Endometrial microvascular endothelial cells (primary cell): Measurements from ENCODE around the gene AMMECR1. TPM values are rescaled to one million over a fixed set of nuclear protein-coding genes. Genes with fewer than 3 reads are reported as not detected.
"Not testable (repeated sequence)": the region's sequence is repeated elsewhere in the genome, so short reads cannot be mapped to it uniquely, and the experiment has no call there.

Experiments
- in situ Hi-C: cut with HindIII; loops from 2 replicates; pipeline ENCODE4 v1.10.0; 2017; ENCODE audit warnings: low sequenced_read_pairs, low pct_unique_long_range_greater_than_20kb; ENCODE audit errors: inconsistent ontology term
- total RNA-seq: library from RNA; depleted of rRNA; stranded (reverse); fragments of >200 nt; gene quantifications from one replicate; pipeline ENCODE4 v1.2.3, GENCODE V29; 2015; ENCODE audit errors: inconsistent ontology term

Gene AMMECR1
- total RNA-seq, 1 donor from 2014 or later = 6.0 TPM

DNA sequence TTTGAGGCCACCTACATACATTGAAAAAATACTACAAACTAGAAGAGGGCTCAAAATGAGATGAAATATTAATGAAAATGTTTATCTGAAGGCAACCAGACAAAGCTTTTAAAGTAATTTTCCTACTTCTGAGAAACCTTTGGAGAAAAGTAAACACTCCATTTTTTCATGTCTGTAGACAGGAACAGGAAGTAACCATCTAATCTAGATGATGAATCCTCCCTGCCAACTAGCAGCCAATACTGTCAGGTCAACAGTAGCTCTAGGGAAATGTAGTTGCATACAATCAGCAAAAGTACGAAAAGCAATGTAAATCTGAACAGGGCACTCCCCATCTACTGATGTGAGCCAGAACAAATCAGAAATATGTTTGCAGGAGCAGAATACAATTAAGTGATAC is 49.0 kb downstream of the AMMECR1 start:
- in situ Hi-C loops = no loop called here

DNA sequence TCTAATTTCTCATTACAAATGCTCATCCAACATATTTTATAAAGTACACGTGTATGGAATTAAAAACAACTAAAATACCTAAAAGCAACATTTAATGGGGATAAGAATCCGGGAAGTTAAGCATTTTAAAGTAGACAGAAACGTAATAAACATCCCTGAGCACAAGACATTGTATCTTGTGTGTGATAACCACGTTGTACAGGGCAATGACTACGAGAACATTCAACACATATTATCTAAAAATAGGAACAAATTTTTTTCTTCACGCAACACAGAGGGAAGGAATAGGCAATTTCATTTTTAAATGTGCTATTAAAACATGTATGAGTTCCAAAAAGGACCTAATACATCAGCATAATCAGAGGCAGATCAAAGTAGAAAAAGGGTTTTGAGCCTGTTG is 49.5 kb downstream of the AMMECR1 start:
- in situ Hi-C loops = no loop called here

DNA sequence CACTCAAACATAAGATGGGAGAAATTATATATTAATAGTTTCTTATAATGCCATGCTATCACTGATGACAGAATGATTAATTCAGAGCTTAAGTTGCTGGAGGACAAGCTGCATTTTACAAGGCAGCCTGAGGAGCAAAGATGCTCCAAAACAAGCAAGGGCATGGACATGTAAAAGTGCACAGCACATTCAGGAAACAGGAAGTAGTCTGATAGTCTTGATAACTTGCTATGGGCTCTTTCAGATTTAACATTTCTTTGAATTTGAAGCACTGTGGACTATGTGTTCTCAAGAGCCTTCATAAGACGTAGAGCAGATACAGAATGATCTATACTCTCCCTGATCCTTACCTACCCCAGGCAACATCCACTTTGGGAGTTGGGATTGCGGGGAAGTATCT is 50.0 kb downstream of the AMMECR1 start:
- in situ Hi-C loops = no loop called here

DNA sequence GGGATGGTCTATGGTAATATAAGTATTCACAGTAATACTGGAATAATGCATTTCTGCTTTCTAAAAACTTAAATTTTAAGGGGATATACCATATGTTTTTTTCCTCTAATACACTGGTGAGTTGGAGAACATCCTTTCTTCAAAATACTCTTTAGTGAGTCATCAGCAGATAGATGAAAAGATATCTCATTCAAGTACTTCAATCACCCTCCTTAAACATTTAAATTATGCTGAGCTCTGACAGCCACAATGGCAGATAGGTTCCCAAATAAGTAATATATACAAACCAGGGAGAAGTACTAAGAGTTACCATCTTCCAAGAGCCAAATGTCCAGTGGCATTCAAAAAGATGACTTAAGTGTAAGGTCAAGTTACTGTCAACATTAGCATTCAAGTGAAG is 52.2 kb downstream of the AMMECR1 start:
- in situ Hi-C loops = no loop called here

DNA sequence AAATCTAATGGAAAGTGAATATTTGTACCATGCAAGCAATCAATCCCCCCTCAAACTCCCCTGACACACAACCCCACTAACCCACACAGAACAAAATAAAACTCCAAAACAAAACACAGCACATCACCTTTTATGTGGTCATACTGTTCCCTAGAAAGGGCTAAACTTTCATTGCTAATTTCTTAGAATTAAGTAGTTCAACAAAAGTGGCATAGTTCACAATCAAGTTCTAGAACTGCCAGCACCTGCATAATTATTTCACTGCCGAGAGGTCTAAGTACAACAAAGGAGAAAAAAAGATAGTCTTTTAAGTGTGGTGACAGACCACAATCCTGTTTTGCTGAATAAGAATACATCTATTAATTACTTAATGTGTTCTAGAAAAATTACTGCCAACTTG is 58.8 kb downstream of the AMMECR1 start:
- in situ Hi-C loops = no loop called here

DNA sequence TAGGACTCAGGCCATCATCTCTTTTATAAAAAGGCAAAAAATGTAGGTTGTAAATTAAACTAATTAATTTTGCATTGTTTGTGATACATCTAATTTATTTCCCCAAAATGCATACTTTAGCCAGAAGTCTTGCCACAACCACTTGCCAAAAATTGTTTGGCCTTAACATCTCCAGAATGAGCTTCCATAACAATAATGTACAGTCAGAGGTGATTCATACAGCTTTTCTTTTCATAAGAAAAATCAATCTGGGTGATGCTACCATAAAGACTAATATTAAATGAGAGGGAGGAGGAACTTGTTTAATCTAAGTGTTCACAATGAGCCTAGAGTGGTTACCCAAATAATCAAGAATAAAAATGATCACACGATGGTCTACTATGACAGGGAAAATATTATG is 59.3 kb downstream of the AMMECR1 start:
- in situ Hi-C loops = no loop called here

DNA sequence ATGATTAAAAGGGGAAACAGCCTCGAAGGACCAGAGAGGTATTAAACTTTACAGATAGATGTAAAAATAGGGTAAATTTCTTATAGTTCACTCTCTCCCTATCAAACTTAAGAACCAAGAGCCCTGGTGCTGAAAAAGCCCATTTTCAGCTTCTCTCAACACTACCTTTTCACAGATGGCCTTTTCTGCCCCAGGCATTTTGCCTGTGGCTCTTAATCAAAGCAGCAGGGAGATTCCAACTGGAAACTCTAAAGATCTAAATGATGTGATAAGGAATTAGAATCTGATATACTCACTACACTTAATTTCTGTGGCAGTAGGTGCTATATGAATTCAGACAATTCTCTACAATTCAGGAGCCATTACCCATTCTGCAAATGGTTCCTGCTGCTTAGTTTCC is 60.0 kb downstream of the AMMECR1 start:
- in situ Hi-C loops = no loop called here

DNA sequence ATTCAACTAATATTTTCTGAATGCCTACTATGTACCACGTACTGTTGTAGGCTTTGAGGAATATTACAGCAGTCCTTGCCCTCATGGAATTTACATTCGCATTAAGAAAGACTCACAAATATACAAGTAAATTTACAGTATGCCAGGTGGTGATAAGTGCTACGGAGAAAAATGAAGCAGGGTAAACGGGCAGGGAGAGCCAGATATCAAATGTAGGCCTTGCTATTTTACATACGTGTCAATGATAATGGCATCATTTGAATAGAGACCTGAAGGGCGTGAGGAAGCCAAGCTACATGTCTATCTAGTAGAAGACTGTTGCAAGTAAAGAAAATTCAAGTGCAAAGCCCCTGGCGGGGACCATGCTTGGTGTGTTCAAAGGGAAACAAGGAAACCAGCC is 65.2 kb downstream of the AMMECR1 start:
- in situ Hi-C loops = no loop called here

DNA sequence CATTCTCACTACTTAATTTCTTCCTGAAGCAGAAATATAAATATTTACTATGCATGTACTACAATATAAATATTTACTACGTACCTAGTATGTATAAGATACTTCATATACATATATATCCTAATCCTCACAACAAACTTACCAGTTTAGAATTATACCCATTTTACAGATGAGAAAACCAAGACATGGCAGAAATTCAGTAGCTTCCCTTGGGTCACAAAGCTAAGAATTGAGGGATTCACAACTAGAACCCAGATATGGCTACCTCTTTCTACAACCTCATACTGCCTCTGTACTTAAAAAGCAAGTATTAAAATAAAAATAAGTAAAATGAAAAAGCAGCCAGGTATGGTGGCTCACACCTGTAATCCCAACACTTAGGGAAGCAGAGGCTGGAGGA is 65.9 kb downstream of the AMMECR1 start:
- in situ Hi-C loops = no loop called here

DNA sequence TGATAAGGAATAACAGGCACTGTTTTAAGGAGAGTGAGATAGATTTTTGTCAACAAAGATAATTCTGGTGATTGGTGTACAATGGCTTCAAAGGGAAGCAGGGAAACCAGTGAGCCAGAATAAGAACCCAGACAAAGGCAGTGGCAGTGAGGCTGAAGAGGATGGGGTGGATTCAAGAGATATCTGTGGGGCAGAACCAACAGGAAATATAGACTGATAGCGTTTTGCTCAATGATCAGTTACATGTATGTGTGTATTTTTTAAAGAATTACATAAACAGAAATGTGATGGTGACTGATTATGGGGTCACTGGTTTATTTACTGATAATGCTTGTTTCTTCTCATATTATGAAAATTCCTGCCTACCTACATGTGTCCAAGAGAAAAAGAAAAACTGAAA is 66.4 kb downstream of the AMMECR1 start:
- in situ Hi-C loops = no loop called here

DNA sequence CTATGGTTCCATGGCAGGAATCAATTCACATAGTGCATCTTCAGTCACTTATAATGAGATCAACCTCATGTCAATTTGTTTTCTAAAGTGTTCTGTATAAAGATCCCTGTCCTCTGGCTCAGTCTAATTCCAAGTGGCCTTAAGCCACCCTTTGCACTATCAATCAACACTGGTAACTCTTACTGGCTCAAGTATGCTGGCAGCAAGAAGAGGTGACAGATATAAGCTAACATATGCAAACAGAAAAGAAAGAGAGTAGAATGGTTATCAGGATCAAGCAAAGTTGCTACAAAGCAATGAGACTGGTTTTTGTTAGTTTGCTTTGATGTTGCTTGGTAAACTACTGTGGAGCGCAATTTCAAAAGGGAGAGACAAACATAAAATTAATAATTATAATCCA is 67.0 kb downstream of the AMMECR1 start:
- in situ Hi-C loops = no loop called here

DNA sequence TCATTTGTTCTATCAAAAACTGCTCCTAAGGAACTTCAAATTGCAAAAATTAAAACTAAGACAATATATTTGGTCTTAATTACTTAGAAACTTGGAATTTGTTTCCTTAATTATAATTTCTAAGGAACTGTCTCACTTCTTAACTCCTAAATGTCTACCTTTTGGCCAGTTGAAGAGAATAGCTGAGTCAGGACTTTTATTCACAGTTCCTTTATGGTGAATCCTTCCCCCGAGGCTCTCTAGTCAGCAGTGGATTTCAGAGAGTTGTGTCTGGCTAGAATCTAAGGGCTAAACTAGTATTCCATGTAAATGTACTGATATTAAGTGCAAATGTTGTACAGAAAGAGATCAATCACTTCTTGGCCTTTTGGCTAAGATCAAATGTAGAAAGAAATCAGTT is 69.3 kb downstream of the AMMECR1 start:
- in situ Hi-C loops = no loop called here

DNA sequence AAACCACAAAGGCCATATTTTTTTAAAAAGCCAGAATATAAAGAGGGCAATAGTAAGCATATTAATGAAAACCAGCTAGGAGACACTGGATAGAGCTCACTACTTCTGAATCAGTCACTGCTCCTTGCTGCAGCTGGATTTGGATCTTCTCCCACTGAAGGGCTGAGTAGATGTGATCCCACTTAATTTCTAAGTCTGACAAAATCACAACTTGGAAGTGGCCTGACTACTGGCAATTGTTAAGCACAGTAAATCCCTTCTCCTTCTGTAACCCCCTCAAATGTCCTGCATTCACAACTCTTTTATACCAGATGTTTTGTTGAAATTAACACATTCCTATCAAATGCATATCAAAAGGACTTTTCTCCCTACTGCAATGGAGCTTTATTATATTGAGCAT is 72.9 kb downstream of the AMMECR1 start:
- in situ Hi-C loops = no loop called here

DNA sequence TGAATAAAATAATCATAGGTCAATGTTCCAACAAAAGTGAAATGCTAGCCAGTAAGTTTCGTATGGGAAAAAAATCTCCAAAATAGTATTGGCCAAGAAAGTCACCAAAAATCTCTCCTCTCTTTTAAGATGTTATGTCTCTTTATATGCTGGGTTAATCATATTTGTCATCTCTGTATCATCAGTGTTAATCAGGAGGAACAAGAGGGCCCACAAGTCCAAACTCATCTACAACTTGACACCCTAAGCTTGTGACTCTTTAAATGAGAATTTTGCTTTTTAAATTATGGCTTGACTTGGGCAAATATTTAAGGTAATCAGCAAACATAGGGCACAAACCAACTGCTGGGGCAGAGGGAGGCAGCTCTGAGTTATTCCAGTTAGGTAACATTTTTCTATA is 75.5 kb downstream of the AMMECR1 start:
- in situ Hi-C loops = no loop called here

DNA sequence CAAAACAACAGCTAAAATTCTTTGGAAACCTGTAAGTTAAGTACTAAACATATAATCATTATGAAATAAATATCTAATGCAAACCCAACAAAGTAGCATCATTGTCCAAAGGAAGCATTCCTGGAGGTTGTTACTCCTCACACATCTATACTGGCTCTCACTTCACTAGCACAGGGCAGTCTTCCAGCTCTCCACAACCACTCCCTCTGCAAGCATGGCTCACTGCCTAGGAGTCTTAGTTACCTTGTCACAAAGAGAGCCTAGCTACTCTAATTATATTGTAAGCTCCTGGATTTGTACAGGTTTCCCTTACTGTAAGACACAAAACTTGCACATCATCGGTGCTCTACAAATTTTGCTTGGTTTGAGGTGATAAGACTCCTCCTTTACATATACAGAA is 76.1 kb downstream of the AMMECR1 start:
- in situ Hi-C loops = no loop called here

DNA sequence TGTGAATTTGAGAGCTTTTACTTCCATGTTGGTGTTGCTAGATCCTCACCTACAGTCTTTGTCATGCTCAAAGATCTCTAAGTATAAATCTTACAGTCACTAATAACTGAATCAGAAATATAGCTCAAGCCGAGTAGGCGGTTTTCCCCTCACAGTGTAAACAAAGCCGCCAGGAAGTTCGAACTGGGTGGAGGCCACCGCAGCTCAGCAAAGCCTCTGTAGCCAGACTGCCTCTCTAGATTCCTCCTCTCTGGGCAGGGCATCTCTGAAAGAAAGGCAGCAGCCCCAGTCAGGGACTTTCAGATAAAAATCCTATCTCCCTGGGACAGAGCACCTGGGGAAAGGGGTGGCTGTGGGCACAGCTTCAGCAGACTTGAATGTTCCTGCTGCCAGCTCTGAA is 79.6 kb downstream of the AMMECR1 start:
- in situ Hi-C loops = not testable (repeated sequence)

DNA sequence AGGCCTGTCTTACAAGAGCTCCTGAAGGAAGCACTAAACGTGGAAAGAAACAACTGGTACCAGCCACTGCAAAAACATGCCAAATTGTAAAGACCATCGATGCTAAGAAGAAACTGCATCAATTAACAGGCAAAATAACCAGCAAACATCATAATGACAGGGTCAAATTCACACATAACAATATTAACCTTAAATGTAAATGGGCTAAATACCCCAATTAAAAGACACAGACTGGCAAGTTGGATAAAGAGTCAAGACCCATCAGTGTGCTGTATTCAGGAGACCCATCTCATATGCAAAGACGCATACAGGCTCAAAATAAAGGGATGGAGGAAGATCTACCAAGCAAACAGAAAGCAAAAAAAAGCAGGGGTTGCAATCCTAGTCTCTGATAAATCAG is 86.4 kb downstream of the AMMECR1 start:
- in situ Hi-C loops = not testable (repeated sequence)

DNA sequence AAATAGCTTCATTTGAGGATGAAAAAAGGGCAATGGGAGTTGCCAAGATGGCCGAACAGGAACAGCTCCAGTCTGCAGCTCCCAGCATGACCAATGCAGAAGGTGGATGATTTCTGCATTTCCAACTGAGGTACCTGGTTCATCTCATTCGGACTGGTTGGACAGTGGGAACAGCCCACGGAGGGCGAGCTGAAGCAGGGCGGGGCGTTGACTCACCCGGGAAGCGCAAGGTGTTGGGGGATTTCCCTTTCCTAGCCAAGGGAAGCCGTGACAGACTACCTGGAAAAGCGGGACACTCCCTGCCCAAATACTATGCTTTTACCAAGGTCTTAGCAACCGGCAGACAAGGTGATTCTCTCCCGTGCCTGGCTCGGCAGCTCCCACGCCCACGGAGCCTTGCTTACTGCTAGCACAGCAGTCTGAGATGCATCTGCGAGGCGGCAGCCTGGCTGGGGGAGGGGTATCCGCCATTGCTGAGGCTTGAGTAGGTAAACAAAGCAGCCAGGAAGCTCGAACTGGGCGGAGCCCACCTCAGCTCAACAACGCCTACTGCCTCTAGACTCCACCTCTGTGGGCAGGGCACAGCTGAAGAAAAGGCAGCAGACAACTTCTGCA is 88.3 kb downstream of the AMMECR1 start:
- in situ Hi-C loops = not testable (repeated sequence)

DNA sequence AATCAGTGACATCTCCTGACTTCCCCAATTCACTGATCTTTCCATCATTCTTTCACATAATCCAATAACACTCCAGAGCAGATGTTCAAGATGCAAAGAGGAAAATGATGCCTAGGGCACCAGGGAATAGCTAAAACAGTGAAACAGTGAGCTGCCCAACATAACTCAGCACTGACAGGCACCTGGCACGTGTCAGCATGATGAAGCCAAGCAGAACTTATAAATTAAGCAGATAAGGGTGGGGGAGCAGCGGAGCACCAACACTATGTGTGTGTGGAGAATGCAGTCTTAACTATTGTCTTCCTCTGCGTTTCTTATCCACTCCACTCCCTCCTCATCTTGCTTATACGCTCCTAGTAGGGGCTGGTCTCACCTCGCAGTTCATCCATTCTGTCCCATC is 89.4 kb downstream of the AMMECR1 start:
- in situ Hi-C loops = no loop called here

DNA sequence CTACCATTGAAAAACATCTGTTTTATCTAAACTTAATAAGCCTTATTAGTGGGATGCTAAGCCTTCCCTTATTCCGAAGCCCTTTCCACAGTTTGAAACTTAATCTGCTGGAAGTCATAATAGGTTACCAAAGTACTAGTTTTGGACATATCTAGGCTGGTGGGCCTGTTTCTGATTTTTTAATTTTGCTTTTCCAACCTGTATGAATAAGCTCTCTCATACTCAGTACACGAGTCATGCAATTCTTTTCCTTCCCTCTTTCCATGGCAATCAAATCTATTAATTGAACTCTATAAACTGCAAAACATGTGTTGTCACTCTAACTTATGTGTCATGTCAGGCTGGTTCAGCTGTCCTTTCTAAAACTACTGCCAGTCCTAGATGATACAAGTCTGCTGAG is 91.0 kb downstream of the AMMECR1 start:
- in situ Hi-C loops = no loop called here

DNA sequence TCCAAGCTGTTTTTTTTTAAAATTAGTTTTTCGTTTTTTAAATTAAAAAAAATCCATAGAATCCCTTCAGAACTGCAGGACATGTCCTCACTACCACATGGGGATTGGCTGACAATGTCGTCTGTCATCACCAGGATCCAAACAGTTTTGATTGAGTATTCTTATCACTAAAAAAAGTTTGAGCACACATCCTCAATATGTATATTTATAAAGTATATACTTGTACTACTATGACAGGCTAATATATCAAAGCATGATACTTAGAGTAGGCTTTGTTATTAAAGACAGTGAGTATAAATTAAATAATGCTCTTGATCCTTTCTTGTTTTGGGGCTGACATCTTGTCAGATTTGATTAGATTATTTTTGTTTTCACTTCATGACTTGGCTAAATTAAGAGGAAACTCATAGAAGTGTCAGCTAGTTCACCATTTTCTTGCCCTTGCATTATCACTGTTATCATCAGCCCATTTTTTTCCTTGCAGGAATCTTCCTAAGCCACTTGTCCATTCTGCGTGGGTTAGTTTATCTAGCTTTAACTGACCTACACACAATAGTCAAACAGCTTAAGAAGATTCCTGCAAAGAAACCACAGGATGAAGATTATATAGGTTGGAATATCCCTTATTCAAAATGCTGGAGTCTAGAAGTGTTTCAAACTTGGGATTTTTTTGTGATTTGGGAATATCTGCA is 92.8 kb downstream of the AMMECR1 start:
- in situ Hi-C loops = no loop called here
